ENCODE data around the gene CDH4. TPM values are rescaled to one million over a fixed set of nuclear protein-coding genes. Genes with fewer than 3 reads are reported as not detected.

Gene CDH4
- total and polyA plus RNA-seq, 2 of the 8 experiments (the other 6 are each of a cell fraction or from before 2014, with no cell fraction given), result 4.3 to 7.9 TPM

- Histone ChIP-seq H2BK15ac (ENCODE audit: low read length) (no peak overlapping the region), H3K79me2 (ENCODE audit: control insufficient read depth in 1 of 2, insufficient read depth in 2 of 2, low read length in 2 of 2) (no peaks in the 10 kb centered on the region), H4K8ac (ENCODE audit: extremely low read depth, insufficient read depth, low read length) (no peak overlapping the region), H3K27me3 (replicated peaks in 1 of 4; ENCODE audit: control insufficient read depth in 3 of 4, extremely low read depth in 1 of 4, insufficient read depth in 3 of 4, low read length in 3 of 4) (peaks cover 0 to 2% (median 0%) of the 10 kb centered on the region in 4 experiments; a peak in 4 of 7 replicates), H3K23ac (ENCODE audit: insufficient read length) (no peak overlapping the region), H3K4me2 (ENCODE audit: insufficient read depth in 1 of 2, low read depth in 2 of 2, low read length in 2 of 2) (no peak overlapping the region), H3K14ac (ENCODE audit: insufficient read length) (no peak overlapping the region), H3K27ac (ENCODE audit: low read depth, low read length) (no peak overlapping the region), H2AFZ (ENCODE audit: low read length) (no peak overlapping the region), H3K4ac (replicated peaks; ENCODE audit: insufficient read length, low read depth, low read length) (no peak overlapping the region), H3K79me1 (ENCODE audit: low read depth, low read length) (no peaks in the 10 kb centered on the region), H4K20me1 (replicated peaks in 1 of 2; ENCODE audit: control insufficient read depth in 1 of 2, insufficient read depth in 2 of 2, low read length in 2 of 2) (no peaks in the 10 kb centered on the region), H4K5ac (ENCODE audit: insufficient read length, low read depth, low read length) (no peak overlapping the region), H3K9ac (replicated peaks in 1 of 4; ENCODE audit: extremely low read depth in 1 of 4, low read depth in 3 of 4, low read length in 3 of 4) (no peak overlapping the region), H2BK12ac (ENCODE audit: low read depth, low read length) (no peak overlapping the region), H2BK120ac (replicated peaks; ENCODE audit: low read depth, low read length) (no peak overlapping the region), H3K9me3 (ENCODE audit: insufficient read depth in 2 of 2, low read depth in 1 of 2, low read length in 1 of 2) (no peaks in the 10 kb centered on the region; a peak in 1 of 4 replicates), H2AK5ac (ENCODE audit: low read depth, low read length) (no peak overlapping the region), H2BK5ac (ENCODE audit: low read depth, low read length) (no peak overlapping the region), H3K56ac (replicated peaks; ENCODE audit: insufficient read length, low read depth, low read length) (no peak overlapping the region), H4K91ac (replicated peaks; ENCODE audit: insufficient read length, low read length) (no peak overlapping the region), H2BK20ac (ENCODE audit: low read length) (no peak overlapping the region), H3K36me3 (ENCODE audit: control insufficient read depth in 2 of 4, insufficient read depth in 4 of 4, low read length in 3 of 4) (no peaks in the 10 kb centered on the region), H3K18ac (ENCODE audit: extremely low read depth, low read length) (no peak overlapping the region), H3K4me3 (ENCODE audit: extremely low read depth in 1 of 4, insufficient read depth in 2 of 4, low read depth in 3 of 4, low read length in 4 of 4) (no peak overlapping the region), H3K4me1 (replicated peaks in 1 of 4; ENCODE audit: control insufficient read depth in 3 of 4, insufficient read depth in 4 of 4, low read length in 3 of 4) (no peaks in the 10 kb centered on the region), H3K23me2 (ENCODE audit: low read depth, low read length) (no peaks in the 10 kb centered on the region)
- FAIRE-seq (no peak), DNase-seq (ENCODE audit: low read depth in 1 of 2, low spot score in 2 of 2) (no peak)
- POLR2A ChIA-PET (ENCODE audit: partially characterized antibody), result no interaction called here
- 84% methylated on average over 28 of the region's 33 CpGs; no CpG with 5 or more reads in 1 of the 2 experiments for WGBS, 2 experiments (ENCODE audit: extremely low coverage in 1 of 2, insufficient coverage in 1 of 2, insufficient read length in 1 of 2, insufficient replicate concordance in 2 of 2, low coverage in 1 of 2, low lambda C conversion rate in 2 of 2, missing lambda C conversion rate in 1 of 2)
- no peak for TF ChIP-seq EP300 (IDR thresholded peaks at IDR 0.05; ENCODE audit: borderline replicate concordance in 1 of 2, low read depth in 2 of 2, low read length in 2 of 2)
- CTCF ChIA-PET (ENCODE audit: partially characterized antibody), result interaction anchor here (1.1 kb wide), 1 partner anchor 12 kb away, joined by 3 read pairs; no protein-coding TSS in a partner anchor
Observed at GRCh38 chr20:61697666-61698597, 445.9 kb downstream of the CDH4 start.

Measured in H1 (cell line).